Activated CD4-positive, alpha-beta T cell treated with anti-CD3 and anti-CD28 coated beads, Interleukin-2, amount 50 U/mL, for 1 hour (primary cell): ENCODE data around the gene TNFAIP3.

Source experiments
- DNase-seq: peaks from one replicate; pipeline ENCODE4 v3.0.0-alpha.2; 2020

The TNFAIP3 gene

DNA sequence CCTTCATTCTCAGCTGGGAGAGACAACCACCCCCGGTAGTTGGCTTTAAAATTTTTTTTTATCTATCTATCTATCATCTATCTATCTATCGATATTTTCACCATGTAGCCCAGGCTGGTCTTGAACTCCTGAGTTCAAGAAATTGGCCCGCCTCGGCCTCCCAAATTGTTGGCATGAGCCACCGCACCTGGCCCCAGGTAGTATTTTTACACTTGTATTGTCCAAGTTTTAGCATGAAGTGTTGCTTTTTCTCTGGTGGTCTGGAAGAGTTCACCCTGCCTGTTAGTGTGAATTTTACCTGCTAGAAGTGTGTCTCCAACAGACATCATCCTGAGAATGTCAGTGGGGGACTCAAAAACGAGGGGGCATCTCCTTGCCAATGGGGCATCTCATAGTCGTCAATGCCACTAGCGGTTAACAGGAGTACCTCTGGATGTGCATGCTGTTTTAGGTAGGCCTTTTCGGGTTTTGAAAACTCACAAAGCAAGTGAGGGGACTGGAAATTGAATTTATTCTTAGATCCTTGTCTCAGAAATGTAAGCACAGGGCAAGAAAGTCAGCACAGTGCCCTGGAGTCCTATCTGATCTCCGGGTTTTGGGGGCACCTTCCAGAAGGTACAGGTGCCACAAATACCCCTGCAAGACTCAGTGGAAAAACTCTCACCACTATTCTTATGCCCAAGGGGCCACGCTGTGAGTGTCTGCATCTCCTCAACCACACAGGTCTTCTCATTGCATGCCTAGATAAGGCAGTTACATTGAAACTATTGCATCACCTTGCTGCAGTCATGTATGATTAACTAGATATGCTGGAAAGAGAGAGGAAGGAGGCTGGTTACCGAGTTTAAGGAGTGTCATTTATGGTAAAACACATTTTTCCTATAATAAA lies 37.1 kb downstream of the TNFAIP3 start:
- no peak for DNase-seq

- DNase-seq, result peak; percentile 51
These were observed 38.0 kb downstream of the TNFAIP3 start for GRCh38 chr6:137904822-137905617.

DNA sequence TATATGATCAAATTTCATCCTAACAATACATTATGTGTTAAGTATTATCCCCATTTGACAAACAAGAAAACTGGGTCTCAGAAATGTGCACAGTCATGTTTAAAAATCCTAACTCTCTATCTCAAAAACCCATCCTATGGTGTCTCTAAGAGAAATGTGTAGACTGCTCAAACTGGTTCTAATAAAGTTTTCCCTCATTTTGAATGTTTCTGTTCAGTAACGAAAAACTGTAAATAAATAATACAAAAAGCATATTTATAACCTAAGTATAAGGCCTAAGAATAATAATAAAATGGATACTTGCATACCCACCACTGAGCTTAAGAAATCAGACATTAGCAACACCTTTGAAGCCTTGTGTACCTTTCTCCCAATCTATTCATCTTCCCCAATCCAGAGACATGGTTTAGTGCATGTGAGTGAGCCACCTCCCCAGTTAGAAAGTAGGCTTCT lies 39.0 kb downstream of the TNFAIP3 start:
- no peak for DNase-seq

GRCh38 chr6:137907170-137907569 lies 40.1 kb downstream of the TNFAIP3 start:
- no peak for DNase-seq

GRCh38 chr6:137909533-137909932 lies 42.5 kb downstream of the TNFAIP3 start:
- no peak for DNase-seq

DNA sequence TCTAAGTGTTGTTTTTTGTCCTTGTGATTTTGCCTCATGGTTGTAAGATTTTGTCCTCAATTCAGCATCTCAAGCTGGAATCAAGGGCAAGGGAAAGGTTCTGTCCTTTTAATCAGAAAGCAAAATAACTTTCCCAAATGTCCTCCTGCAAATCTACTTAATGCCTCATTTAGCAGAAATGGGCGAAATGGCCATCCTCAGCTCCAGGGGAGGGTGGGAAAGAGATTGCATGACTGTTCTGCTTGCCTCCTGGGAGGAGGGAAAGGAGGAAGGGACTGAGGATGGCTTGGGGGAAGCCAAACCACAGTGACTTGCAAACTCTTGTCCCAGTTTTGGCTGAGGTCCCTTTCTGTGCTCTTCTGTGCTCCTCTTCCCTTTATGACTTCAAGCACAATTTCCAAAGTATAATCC lies 43.4 kb downstream of the TNFAIP3 start:
- DNase-seq, result no peak

- no peak for DNase-seq
These were observed 43.9 kb downstream of the TNFAIP3 start for GRCh38 chr6:137910843-137911456.

GRCh38 chr6:137911675-137912191 lies 44.7 kb downstream of the TNFAIP3 start:
- no peak for DNase-seq

DNA sequence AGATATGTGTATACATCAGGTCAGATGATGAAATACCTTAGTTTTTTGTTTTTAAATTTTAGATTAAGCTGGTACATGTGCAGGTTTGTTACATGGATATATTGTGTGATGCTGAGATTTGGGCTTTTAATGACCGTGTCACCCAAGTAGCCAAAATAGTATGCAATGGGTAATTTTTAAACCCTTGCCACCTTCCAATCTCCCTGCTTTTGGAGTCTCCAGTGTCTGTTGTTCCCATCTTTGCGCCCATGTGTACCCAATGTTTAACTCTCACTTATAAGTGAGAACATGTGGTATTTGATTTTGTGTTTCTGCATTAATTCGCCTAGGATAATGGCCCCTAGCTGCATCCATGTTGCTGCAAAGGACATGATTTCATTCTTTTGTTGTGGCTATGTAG lies 45.8 kb downstream of the TNFAIP3 start:
- no peak for DNase-seq

DNA sequence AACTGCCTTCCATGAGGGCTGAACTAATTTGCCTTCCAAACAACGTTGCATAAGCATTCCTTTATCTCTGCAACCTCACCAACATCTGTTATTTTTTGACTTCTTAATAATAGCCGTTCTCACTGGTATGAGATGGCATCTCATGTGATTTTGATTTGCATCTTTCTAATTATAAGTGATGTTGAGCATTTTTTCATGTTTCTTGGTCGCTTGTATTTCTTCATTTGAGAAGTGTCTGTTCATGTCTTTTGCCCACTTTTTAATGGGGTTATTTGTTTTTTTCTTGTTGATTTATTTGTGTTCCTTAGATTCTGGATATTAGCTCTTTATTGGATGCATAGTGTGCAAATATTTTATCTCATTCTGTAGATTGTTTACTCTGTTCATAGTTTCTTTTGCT lies 46.4 kb downstream of the TNFAIP3 start:
- no peak for DNase-seq

DNA sequence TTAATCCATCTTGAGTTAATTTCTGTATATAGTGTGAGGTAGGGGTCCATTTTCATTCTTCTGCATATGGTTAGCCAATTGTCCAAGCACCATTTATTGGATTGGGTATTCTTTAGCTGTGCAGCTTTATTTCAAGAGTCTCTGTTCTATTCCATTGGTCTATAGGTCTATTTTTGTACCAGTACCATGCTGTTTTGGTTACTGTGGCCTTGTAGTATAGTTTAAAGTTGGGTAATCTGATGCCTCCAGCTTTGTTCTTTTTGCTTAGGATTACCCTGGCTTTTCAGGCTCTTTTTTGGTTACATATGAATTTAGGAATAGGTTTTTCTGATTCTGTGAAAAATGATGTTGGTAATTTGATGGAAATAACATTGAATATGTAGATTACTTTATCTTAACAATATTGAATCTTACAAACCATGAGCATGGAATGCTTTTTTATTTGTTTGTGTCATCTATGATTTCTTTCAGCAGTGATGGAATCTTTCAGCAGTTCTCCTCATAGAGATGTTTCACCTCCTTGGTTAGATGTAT lies 47.0 kb downstream of the TNFAIP3 start:
- no peak for DNase-seq

- DNase-seq, result no peak
These were observed 47.6 kb downstream of the TNFAIP3 start for GRCh38 chr6:137914530-137915193.

DNA sequence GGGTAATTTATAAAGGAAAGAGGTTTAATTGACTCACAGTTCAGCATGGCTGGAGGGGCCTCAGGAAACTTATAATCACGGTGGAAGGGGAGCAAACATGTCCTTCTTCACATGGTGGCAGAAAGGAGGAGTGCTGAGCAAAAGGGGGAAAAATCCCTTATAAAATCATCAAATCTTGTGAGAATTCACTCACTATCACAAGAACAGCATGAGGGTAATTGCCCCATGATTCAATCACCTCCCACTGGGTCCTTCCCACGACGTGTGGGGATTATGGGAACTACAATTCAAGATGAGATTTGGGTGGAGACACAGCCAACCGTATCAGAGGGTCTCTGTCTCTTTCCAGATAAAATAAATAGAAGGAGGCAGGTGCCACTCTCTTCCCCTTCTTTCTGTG lies 48.7 kb downstream of the TNFAIP3 start:
- no peak for DNase-seq

- no peak for DNase-seq
These were observed 50.7 kb downstream of the TNFAIP3 start for GRCh38 chr6:137917551-137918325.

- no peak for DNase-seq
These were observed 52.4 kb downstream of the TNFAIP3 start for GRCh38 chr6:137919502-137919823.

DNA sequence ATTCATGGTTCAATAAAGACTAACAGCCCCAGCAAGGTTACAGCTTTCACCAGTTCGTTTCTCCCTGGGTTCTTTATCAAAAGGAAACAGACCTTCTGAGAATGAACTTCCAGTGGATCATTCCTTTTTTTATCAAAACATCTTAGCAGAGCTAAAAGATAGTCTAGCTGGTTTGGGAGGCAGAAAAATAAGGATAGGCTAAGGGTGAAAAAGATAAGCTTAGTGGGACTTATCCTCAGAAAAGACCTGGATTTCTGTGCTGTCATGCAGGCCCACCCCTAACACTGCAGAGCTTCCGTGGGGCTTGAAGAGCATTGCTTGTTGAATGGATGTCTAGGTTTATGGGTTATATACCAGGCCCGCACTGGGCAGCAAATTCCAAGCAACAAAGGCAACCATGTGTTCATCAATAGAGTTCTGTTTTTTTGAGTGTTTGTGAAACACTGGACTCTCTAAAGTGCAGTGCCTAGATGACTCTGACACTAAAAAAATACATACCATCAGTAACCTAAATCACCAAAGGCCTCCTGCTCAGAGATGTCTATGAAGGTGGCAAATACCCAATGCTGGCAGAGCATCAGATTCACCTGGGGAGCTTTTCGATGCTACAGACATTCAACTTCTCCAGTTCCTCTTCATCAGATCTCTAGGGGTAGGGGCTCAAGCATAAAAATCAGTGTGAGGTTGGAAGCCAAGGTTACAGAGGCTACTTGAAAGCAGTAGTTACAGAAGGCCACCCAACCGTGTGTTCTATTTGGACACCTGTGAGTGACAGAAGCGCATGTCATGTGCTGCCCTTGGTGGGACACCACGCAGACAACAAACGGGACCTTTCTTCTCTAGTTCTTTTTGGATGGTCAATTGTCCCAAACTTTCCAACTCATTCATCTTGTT lies 53.0 kb downstream of the TNFAIP3 start:
- DNase-seq, result no peak

DNA sequence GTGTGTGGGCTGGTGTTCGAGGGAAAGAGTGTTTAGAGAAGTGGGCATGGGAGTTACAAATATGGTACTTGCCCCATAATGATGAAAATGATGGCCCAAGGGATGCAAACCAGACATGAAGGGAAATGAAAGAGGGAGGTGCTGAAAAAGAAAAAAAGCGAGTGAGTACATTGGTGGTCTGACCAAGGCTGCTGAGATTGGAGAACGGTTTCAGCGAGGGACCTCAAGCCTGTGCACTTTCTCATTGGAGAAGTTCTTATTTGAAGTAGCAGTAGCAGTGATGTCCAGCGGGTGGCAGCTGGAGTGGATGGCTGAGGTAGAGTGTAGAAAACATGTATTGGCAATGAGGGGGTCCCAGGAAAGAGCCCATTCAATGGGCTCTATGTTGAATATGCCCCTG lies 54.8 kb downstream of the TNFAIP3 start:
- no peak for DNase-seq

DNA sequence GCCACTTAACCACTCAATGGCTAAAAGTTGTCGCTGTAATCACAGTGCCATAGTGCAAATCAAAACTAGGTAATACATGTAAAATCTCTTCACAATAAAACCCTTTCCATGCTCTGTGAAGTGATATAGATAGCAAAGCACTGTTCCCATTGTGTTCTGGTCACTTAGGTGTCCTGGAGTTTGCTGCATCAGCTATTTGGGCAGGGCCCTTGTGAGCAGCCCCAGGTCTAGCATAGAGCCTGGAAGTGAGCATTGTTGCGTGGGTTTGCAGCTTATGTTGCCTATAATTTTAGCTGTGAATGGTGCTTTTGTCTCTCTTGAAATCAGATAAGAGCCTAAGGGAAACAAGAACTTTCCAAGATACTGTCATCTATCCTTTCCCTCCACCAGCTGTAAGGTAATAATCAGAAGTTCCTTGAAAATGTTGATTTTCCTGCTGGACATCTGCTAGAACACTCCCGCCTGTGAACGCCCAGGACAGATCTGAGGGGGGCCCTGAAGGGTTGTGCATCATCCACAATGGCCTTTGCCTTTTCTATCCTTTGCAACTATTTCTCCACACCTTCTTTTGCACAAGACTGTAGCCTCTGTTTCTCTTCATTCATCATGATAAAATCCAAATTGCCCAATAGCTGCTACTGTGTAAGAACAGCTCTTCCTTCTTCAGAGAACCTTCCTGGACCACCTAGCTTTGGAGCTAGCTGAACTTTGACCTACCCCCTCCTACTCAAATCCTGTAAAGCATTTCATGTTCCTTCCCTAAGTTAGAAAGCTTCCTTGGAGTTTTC lies 57.0 kb downstream of the TNFAIP3 start:
- DNase-seq, result no peak

- DNase-seq, result no peak
These were observed 58.2 kb downstream of the TNFAIP3 start for GRCh38 chr6:137925141-137925698.
